Measurements from ENCODE around the gene CEACAM19.

DNA sequence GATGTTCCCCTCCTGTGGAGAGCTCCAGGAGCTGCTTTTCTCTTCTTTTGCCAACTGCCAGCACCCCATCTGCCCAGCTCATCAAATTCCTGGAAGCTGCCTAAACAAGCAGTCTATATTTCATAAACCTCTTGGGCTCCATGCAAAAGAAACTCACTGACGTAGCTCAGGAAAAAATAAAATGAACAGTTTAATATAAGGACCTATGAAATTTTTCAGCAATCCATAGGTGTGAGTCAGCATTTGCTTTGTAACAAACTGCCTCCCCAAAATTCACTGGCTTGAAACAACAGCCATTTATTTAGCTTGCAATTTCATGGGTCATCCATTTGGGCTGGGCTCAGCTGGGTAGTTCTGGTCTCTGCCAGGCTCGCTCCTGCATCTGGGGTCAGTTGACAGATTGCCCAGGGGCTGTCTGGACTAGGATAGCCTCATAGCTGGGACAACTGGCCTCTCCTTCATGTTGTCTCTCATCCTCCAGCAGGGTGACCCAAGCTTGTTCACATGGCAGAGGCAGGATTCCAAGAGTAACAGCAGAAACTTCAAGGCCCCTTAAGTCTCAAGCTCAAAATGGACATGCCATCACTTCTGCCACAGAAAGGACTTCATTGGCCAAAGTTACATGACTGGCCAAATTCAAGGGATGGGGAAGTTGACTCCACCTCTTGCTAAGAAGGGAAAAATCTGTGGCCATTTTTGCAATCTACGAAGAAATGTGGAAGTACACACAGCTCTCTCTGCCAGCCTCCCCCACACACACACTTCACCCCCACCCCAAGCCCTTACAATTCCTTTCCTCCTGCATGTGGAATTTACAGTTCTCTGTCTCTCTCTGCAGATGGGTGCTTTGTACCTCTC is 35.5 kb upstream of the CEACAM19 start:
- TF ChIP-seq POLR2A (IDR thresholded peaks at IDR 0.05): no peak
- TF ChIP-seq, protein P1, sequence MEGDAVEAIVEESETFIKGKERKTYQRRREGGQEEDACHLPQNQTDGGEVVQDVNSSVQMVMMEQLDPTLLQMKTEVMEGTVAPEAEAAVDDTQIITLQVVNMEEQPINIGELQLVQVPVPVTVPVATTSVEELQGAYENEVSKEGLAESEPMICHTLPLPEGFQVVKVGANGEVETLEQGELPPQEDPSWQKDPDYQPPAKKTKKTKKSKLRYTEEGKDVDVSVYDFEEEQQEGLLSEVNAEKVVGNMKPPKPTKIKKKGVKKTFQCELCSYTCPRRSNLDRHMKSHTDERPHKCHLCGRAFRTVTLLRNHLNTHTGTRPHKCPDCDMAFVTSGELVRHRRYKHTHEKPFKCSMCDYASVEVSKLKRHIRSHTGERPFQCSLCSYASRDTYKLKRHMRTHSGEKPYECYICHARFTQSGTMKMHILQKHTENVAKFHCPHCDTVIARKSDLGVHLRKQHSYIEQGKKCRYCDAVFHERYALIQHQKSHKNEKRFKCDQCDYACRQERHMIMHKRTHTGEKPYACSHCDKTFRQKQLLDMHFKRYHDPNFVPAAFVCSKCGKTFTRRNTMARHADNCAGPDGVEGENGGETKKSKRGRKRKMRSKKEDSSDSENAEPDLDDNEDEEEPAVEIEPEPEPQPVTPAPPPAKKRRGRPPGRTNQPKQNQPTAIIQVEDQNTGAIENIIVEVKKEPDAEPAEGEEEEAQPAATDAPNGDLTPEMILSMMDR (IDR thresholded peaks at IDR 0.05): no peak

All from heart left ventricle (tissue), 13 donors.